ENCODE results near the gene TFIP11.

Gene TFIP11
- total RNA-seq, result 129 reads per million, percentile 87 among the genes with 10 or more reads in this experiment

- DNase-seq, result peak; percentile 91
These were observed at the start of gene TFIP11 for GRCh38 chr22:26512149-26512793. TFIP11 (minus strand) TSS chr22:26512473; CDS start chr22:26510272, 2,201 bp downstream.

- DNase-seq, result no peak
These were observed 49.6 kb upstream of the TFIP11 start for GRCh38 chr22:26561756-26562417.

GRCh38 chr22:26559961-26560575 lies 47.8 kb upstream of the TFIP11 start:
- DNase-seq, result no peak

- no peak for DNase-seq
These were observed 46.1 kb upstream of the TFIP11 start for GRCh38 chr22:26558248-26558895.

DNA sequence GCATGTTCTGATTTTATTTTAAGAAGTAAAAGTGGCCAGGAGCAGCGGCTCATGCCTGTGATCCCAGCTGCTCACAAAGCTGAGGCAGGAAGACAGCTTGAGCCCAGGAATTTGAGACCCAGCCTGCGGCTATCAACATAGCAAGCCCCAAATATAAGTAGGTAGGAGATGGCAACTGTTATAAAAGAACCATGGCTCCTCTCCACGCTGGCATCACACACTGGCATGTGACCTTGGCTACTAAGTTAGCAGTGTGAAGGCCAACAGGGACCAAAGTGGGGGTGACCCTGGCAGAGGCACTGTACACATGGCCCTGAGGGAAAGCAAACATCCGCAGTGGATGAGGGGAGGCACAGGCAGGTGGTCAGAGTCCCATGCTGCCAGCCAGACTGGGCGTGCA lies 44.6 kb upstream of the TFIP11 start:
- no peak for DNase-seq

GRCh38 chr22:26555478-26555877 lies 43.2 kb upstream of the TFIP11 start:
- DNase-seq, result no peak

GRCh38 chr22:26554956-26555355 lies 42.7 kb upstream of the TFIP11 start:
- no peak for DNase-seq

DNA sequence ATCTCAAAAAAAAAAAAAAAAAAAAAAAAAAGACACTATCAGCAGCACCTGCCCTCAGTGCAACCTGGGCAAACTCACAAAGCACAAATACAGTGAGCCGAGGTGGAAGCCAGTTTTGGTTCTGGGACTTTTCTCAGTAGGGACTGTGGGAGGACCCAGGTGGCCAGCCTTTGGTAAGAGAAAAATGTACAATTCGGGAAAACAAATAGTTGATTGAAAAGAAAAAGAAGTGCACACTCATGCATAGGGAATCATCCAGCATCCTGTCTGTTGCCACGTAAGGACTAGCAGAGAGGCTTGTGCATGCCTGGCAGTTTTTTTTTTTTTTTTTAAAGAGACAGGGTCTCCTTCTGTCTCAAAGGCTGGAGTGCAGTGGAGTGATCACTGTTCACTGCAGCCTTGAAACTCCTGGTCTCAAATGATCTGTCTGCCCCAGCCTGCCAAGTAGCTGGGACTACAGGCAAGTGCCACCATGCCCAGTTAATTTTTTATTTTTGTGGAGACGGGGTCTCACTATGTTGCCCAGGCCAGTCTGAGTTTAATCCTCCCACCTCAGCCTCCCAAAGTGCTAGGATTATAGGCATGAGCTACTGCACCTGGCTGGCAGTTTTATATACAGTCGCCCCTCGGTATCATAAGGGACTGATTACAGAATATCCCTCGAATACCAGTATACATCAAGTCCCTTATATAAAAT lies 40.9 kb upstream of the TFIP11 start:
- DNase-seq, result no peak

DNA sequence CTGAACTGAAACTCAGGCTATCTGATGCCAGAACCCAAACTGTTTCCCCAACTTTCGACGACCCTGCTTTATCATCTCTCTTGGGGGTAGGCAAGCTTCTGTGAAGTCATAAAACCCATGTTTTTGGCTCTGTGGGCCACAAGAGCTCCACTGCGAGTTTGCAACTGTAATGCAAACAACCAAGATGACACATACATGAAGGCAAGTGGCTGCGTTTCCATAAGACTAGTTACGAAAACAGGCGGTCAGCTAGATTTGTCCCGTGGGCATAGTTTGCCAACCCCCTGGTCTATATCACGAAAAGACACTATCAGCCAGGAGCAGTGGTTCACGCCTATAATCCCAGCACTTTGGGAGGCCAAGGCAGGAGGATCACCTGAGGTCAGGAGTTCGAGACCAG lies 40.2 kb upstream of the TFIP11 start:
- DNase-seq, result no peak

DNA sequence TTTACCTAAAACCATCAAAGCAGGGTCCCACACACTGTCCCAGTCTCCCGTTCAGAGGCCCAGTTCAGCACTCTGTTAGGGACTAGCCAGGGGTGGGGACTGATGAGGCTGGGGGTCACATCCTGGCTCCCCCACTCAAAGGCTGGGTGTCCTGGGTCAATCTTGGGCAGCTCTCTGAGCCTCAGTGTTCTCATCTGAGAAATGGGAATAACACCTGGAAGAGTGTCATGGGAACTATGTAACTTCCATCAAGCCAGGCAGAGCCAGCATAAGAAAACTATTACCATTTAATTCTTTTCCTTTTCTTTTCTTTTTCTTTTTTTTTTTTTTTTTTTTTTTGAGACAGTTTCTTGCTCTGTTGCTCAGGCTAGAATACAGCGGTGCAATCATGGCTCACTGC lies 39.3 kb upstream of the TFIP11 start:
- no peak for DNase-seq

GRCh38 chr22:26550498-26551033 lies 38.3 kb upstream of the TFIP11 start:
- DNase-seq, result no peak

- DNase-seq, result no peak
These were observed 37.7 kb upstream of the TFIP11 start for GRCh38 chr22:26549902-26550497.

DNA sequence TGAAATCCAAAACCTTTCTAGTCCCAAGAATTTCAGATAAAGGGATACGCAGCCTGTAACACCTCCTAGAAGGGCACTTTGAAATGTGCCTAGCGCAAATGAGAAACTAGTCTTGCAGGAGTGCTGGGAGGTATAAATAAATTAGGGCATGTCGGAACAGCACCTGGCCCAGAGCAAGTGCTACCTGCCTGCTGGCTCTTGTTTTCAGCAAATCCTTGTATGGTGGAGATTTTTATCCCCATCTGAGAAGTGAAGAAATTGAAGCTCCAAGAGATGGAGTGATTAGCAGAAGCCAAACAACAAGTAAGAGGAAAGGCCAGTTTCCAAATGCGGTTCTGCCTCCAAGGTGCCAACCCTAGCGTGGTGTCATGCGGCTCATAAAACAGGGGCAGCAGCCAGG lies 36.7 kb upstream of the TFIP11 start:
- DNase-seq, result no peak

- DNase-seq, result no peak
These were observed 36.0 kb upstream of the TFIP11 start for GRCh38 chr22:26548303-26548702.

GRCh38 chr22:26547837-26548236 lies 35.6 kb upstream of the TFIP11 start:
- no peak for DNase-seq

GRCh38 chr22:26547426-26547825 lies 35.2 kb upstream of the TFIP11 start:
- DNase-seq, result no peak

GRCh38 chr22:26546282-26546681 lies 34.0 kb upstream of the TFIP11 start:
- no peak for DNase-seq

DNA sequence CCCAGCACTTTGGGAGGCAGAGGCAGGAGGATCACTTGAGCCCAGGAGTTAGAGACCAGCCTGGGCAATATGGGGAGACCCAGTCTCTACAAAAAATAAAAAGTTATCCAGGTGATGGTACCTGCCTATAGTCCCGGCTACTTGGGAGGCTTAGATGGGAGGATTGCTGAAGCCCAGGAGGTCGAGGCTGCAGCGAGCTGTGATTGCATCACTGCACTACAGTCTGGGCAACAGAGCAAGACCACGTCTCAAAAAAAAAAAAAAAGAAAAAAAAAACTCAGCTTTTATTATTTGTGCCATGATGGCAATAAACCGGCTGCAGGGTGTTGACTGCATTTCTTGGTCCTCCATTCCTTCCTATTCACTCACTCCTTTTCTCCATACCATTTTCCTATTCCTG lies 33.6 kb upstream of the TFIP11 start:
- DNase-seq, result no peak

- DNase-seq, result no peak
These were observed 33.1 kb upstream of the TFIP11 start for GRCh38 chr22:26545385-26545784.

- DNase-seq, result no peak
These were observed 32.2 kb upstream of the TFIP11 start for GRCh38 chr22:26544489-26544888.

- no peak for DNase-seq
These were observed 30.6 kb upstream of the TFIP11 start for GRCh38 chr22:26542831-26543230.

GRCh38 chr22:26541167-26541819 lies 29.0 kb upstream of the TFIP11 start:
- DNase-seq, result no peak

All from effector CD4-positive, alpha-beta T cell (primary cell).